ENCODE results near the gene THBS2. TPM values are rescaled to one million over a fixed set of nuclear protein-coding genes. Genes with fewer than 3 reads are reported as not detected.

THBS2 gene
- total and polyA plus RNA-seq, 2 of the 4 experiments (the other 2 are of a cell fraction), result 97.3 to 113 TPM

DNA sequence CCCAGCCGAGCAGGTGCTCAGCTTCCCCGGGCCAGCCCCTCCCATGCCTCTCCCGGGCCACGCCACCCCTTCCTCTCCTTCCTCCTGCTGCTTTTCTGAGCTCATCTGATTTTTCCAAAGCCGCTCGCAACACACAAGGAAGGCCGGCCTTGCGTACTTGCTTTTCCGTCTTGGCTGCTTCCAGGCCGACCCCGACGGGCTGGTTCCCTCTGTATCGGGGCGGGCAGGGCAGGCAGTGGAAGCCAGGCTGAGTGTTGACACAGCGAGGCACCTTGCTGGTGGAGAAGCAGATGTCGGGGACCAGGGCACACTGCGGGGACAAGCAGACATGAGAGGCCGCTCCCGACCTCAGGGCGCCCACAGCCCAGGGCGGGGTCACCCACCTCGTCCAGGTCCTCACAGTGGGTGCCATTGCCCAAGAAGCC is 21.1 kb downstream of the THBS2 start:
- H4K91ac ChIP-seq (ENCODE audit: insufficient read depth, low read depth, low read length), result no peak overlapping the region
- CTCF ChIA-PET, result no interaction called here
- no peak overlapping the region for H4K5ac ChIP-seq (ENCODE audit: low read depth, low read length)
- H3K9me1 ChIP-seq (ENCODE audit: insufficient read depth, low read length), result 0 out of 2 replicates have a peak, but pooled peaks cover 12% of the 10 kb centered on the region
- no peak overlapping the region for H2AK5ac ChIP-seq (ENCODE audit: low read depth, low read length)
- H3K18ac ChIP-seq (ENCODE audit: low read depth, low read length), result no peak overlapping the region
- H3K4me2 ChIP-seq (ENCODE audit: low read depth, low read length), result no peak overlapping the region
- H2AK9ac ChIP-seq (replicated peaks; ENCODE audit: low read depth, low read length, poor library complexity), result no peak overlapping the region
- H3K27ac ChIP-seq (ENCODE audit: insufficient read depth, low read length), result no peak overlapping the region
- H3K56ac ChIP-seq (ENCODE audit: extremely low read depth, insufficient read depth, low read length), result no peak overlapping the region
- H3K9ac ChIP-seq (ENCODE audit: low read depth, low read length), result no peak overlapping the region
- ATAC-seq (ENCODE audit: low read depth) (no peak), DNase-seq (no peak)
- H2BK20ac ChIP-seq (ENCODE audit: low read depth, low read length), result no peak overlapping the region
- TF ChIP-seq FOS (IDR thresholded peaks at IDR 0.05; ENCODE audit: low read depth, low read length) (no peak), MAZ (IDR thresholded peaks at IDR 0.05; ENCODE audit: borderline replicate concordance, low read depth, low read length) (no peak), RCOR1 (IDR thresholded peaks at IDR 0.05; ENCODE audit: insufficient replicate concordance, low read length) (no peak), POLR2A (IDR thresholded peaks at IDR 0.05; ENCODE audit: low read depth, low read length) (no peak), SMC3 (IDR thresholded peaks at IDR 0.05; ENCODE audit: low read depth, low read length) (no peak), CEBPB (IDR thresholded peaks at IDR 0.05; ENCODE audit: low read depth, low read length) (no peak), BHLHE40 (IDR thresholded peaks at IDR 0.05; ENCODE audit: low read depth, low read length) (no peak), MAFK (IDR thresholded peaks at IDR 0.05; ENCODE audit: low read depth, low read length) (no peak), CHD1 (IDR thresholded peaks at IDR 0.05; ENCODE audit: low read depth, low read length) (no peak), NFE2L2 (IDR thresholded peaks at IDR 0.05; ENCODE audit: low read depth, low read length) (no peak), RAD21 (IDR thresholded peaks at IDR 0.05; ENCODE audit: low read length) (no peak), MXI1 (IDR thresholded peaks at IDR 0.05; ENCODE audit: borderline replicate concordance, low read depth, low read length) (no peak), RFX5 (IDR thresholded peaks at IDR 0.05; ENCODE audit: low read depth, low read length) (no peak)
- TF ChIP-seq, protein P1, sequence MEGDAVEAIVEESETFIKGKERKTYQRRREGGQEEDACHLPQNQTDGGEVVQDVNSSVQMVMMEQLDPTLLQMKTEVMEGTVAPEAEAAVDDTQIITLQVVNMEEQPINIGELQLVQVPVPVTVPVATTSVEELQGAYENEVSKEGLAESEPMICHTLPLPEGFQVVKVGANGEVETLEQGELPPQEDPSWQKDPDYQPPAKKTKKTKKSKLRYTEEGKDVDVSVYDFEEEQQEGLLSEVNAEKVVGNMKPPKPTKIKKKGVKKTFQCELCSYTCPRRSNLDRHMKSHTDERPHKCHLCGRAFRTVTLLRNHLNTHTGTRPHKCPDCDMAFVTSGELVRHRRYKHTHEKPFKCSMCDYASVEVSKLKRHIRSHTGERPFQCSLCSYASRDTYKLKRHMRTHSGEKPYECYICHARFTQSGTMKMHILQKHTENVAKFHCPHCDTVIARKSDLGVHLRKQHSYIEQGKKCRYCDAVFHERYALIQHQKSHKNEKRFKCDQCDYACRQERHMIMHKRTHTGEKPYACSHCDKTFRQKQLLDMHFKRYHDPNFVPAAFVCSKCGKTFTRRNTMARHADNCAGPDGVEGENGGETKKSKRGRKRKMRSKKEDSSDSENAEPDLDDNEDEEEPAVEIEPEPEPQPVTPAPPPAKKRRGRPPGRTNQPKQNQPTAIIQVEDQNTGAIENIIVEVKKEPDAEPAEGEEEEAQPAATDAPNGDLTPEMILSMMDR (conservative IDR thresholded peaks at IDR 0.05; ENCODE audit: low read depth, low read length), result no peak
- TF ChIP-seq, protein P2, sequence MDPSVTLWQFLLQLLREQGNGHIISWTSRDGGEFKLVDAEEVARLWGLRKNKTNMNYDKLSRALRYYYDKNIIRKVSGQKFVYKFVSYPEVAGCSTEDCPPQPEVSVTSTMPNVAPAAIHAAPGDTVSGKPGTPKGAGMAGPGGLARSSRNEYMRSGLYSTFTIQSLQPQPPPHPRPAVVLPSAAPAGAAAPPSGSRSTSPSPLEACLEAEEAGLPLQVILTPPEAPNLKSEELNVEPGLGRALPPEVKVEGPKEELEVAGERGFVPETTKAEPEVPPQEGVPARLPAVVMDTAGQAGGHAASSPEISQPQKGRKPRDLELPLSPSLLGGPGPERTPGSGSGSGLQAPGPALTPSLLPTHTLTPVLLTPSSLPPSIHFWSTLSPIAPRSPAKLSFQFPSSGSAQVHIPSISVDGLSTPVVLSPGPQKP (IDR thresholded peaks at IDR 0.05; ENCODE audit: borderline replicate concordance, low read depth, low read length), result no peak
- TF ChIP-seq, protein P3, sequence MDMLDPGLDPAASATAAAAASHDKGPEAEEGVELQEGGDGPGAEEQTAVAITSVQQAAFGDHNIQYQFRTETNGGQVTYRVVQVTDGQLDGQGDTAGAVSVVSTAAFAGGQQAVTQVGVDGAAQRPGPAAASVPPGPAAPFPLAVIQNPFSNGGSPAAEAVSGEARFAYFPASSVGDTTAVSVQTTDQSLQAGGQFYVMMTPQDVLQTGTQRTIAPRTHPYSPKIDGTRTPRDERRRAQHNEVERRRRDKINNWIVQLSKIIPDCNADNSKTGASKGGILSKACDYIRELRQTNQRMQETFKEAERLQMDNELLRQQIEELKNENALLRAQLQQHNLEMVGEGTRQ (IDR thresholded peaks at IDR 0.05; ENCODE audit: low read depth, low read length), result no peak
- dilution Hi-C loops (cut with HindIII; ENCODE audit: low sequenced_read_pairs, unreplicated experiment) (no loop called here), intact Hi-C loops (cut with micrococcal nuclease) (no loop called here), in situ Hi-C loops (cut with MboI; ENCODE audit: low sequenced_read_pairs) (no loop called here)
- H2BK15ac ChIP-seq (ENCODE audit: low read depth, low read length), result no peak overlapping the region
- H3K79me1 ChIP-seq (ENCODE audit: low read depth in 1 of 2, low read length in 2 of 2), result no peaks in the 10 kb centered on the region
- H3K9me3 ChIP-seq (ENCODE audit: control insufficient read depth, insufficient read depth, low read length), result no peaks in the 10 kb centered on the region
- H3K14ac ChIP-seq (replicated peaks; ENCODE audit: low read depth, low read length), result no peak overlapping the region
- H3K4me3 ChIP-seq (ENCODE audit: insufficient read depth, low read depth, low read length), result no peak overlapping the region
- no peak overlapping the region for H3K23ac ChIP-seq (ENCODE audit: low read depth, low read length)
- no peaks in the 10 kb centered on the region for H3K4me1 ChIP-seq (ENCODE audit: control insufficient read depth, insufficient read depth, low read length)
- H2BK5ac ChIP-seq (ENCODE audit: low read depth, low read length, poor library complexity, severe bottlenecking), result no peak overlapping the region
- H3K4ac ChIP-seq (ENCODE audit: low read depth, low read length), result no peak overlapping the region
- WGBS, 2 experiments (ENCODE audit: extremely low coverage in 2 of 2, insufficient read length in 1 of 2), result 97% methylated on average over 19 of the region's 22 CpGs; no CpG with 5 or more reads in 1 of the 2 experiments
- H2AFZ ChIP-seq (replicated peaks; ENCODE audit: low read length, poor library complexity), result no peak overlapping the region
- H2BK120ac ChIP-seq (ENCODE audit: low read depth, low read length), result no peak overlapping the region
- H3K27me3 ChIP-seq (ENCODE audit: control insufficient read depth, insufficient read depth, low read length), result no peaks in the 10 kb centered on the region
- no peaks in the 10 kb centered on the region; the same call in 1 of the 2 replicates for H4K20me1 ChIP-seq (ENCODE audit: insufficient read depth, low read length)
- H4K8ac ChIP-seq (ENCODE audit: low read depth in 2 of 2, low read length in 2 of 2), result no peak overlapping the region
- POLR2A ChIA-PET (ENCODE audit: unreplicated experiment), result no interaction called here
- H3K36me3 ChIP-seq (ENCODE audit: control insufficient read depth, insufficient read depth, low read length), result peaks cover 60% of the 10 kb centered on the region
- BruUV-seq (replicated peaks), result no TSS peak
